Activated CD4-positive, alpha-beta memory T cell treated with anti-CD3 and anti-CD28 coated beads, Interleukin-2, amount 10 ng/mL, durations not matched to agents 7 days and 5 days (primary cell): ENCODE results near the gene YJEFN3. TPM values are rescaled to one million over a fixed set of nuclear protein-coding genes. Genes with fewer than 3 reads are reported as not detected.
A peak's percentile ranks its signal among the peaks of the same experiment; 100 is the strongest.

Experiments used
- CTCF ChIA-PET: fragments of 350-600 bp; sonication (Branson Sonifier 250); formaldehyde crosslinking; loops from one replicate; lab custom pipeline; 2021; ENCODE audit warnings: antibody characterized with exemption, inconsistent platforms; lab: Charles Lee
- POLR2A ChIA-PET: fragments of 350-600 bp; sonication (Branson Sonifier 250); formaldehyde crosslinking; loops from one replicate; lab custom pipeline; 2021; ENCODE audit warnings: antibody characterized with exemption; lab: Charles Lee
- DNase-seq: peaks from one replicate; pipeline ENCODE4 v3.0.0-alpha.2; 2020
- H3K27ac Mint-ChIP-seq: one replicate; pipeline ENCODE4 v1.8.0; 2021; ENCODE audit warnings: mild to moderate bottlenecking, mixed read lengths
- H3K27me3 Mint-ChIP-seq: one replicate; pipeline ENCODE4 v1.8.0; 2021; ENCODE audit warnings: mixed read lengths
- H3K36me3 Mint-ChIP-seq: one replicate; pipeline ENCODE4 v1.8.0; 2021; ENCODE audit warnings: low read depth, mixed read lengths
- H3K4me1 Mint-ChIP-seq: one replicate; pipeline ENCODE4 v1.8.0; 2021; ENCODE audit warnings: mixed read lengths
- H3K4me3 Mint-ChIP-seq: one replicate; pipeline ENCODE4 v1.8.0; 2021; ENCODE audit warnings: mild to moderate bottlenecking, mixed read lengths
- H3K9me3 Mint-ChIP-seq: one replicate; pipeline ENCODE4 v1.8.0; 2021; ENCODE audit warnings: mixed read lengths
- total RNA-seq, 2 experiments: library from RNA; stranded (reverse); gene quantifications; one replicate each; pipeline ENCODE4 v1.2.3, GENCODE V29; 2021

Gene YJEFN3
- total RNA-seq, 2 experiments from 2014 or later, result 8.2 to 8.7 TPM

- Mint-ChIP-seq H3K4me1 (no peaks in the 10 kb centered on the region), H3K36me3 (peaks cover 52% of the 10 kb centered on the region), H3K27me3 (no peaks in the 10 kb centered on the region), H3K27ac (no peak overlapping the region), H3K4me3 (no peak overlapping the region), H3K9me3 (no peaks in the 10 kb centered on the region)
- POLR2A ChIA-PET, result no interaction called here
- no peak for DNase-seq
- CTCF ChIA-PET, result no interaction called here
These were observed 26.4 kb upstream of the YJEFN3 start for GRCh38 chr19:19502281-19502680.

DNA sequence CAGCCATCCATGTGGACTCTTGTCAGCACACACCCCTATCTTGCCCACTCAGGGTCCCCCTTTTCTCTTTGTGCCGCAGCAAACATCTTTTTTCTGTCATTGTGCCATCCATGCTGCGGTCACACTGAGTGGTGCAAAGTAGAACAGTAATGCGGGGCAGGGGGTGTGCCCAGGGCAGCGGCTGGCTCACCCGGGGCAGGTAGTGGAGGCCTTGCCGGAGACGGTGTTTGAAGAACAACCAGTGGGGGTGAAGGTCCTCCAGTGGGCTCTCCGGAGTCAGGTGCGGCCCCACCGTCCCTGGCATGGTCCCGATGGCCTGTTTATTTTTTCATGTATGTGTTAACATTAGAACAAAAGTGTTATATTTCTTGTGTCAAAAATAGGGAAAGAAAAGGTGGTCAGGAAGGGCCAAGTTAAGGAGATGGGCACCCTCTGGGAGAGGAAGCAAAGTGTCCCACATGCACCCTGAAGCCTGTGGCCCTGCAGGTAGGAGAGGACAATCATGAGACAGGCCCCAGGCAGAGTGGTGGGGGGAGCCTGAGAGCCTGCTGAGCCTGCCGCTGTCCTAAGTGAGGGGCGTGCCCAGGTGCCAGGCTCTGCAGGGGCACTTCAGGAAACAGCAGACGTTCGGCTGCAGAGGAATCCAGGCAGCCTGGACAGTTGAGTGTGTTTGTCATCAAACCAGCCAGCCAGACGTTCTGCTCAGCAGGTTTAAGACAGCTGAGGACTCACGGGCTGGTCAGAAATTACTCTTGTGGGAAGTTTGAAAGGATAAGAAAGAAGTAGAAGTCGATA, 25.7 kb upstream of the YJEFN3 start:
- no peak overlapping the region for H3K27ac Mint-ChIP-seq
- no peak overlapping the region for H3K4me3 Mint-ChIP-seq
- POLR2A ChIA-PET, result interaction anchor here (1.3 kb wide), 1 partner anchor 13 kb away, joined by 4 read pairs; the partner anchor contains the start of genes NDUFA13 and TSSK6
- H3K9me3 Mint-ChIP-seq, result no peaks in the 10 kb centered on the region
- no peak for DNase-seq
- peaks cover 54% of the 10 kb centered on the region for H3K36me3 Mint-ChIP-seq
- H3K4me1 Mint-ChIP-seq, result no peaks in the 10 kb centered on the region
- no peaks in the 10 kb centered on the region for H3K27me3 Mint-ChIP-seq
- CTCF ChIA-PET, result no interaction called here

DNA sequence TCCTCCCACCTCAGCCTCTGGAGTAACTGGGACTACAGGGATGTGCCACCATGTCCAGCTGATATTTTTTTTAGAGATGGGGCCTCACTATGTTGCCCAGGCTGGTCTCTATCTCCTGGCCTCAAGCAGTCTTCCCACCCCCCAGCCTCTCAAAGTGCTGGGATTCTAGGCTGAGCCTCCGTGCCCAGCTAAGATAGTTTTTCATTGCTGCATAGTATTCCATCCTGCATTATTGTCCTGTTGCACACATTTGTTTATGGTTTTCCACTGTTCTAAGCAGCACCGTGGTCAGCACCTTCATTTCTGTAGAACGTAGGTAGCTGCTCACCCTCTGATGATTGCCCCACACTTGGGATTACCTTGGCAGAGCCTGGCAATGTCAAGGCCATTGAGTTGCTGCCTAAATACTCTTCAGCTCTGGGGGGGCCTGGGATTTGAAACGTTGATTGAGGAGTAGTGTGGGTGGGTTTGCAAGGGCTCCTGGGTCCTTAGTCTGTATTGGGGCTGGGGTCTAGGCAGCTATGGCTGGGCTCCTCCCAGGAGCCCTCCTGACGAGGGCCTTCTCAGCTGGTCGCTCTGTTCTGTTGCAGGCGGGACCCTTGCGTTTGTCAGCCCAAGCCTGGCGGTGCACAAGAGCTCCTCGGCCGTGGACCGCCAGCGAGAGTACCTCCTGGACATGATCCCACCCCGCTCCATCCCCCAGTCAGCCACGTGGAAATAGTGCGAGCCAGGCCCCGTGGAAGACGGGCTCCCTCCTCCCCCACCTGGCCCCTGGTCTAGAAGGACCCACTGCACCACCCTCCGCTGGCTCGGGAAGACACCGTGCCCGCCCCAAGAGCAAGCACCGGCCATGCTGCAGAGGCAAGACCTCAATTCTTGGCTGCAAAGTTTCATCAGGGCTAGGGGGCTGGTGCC, 23.7 kb upstream of the YJEFN3 start:
- CTCF ChIA-PET, result interaction anchor here (1.1 kb wide), 1 partner anchor 15 kb away, joined by 3 read pairs; no protein-coding TSS in a partner anchor
- Mint-ChIP-seq H3K27ac (no peak overlapping the region), H3K36me3 (peaks cover 50% of the 10 kb centered on the region), H3K4me3 (no peak overlapping the region), H3K9me3 (no peaks in the 10 kb centered on the region), H3K27me3 (no peaks in the 10 kb centered on the region), H3K4me1 (no peaks in the 10 kb centered on the region)
- DNase-seq, result no peak
- POLR2A ChIA-PET, result interaction anchor here (1.3 kb wide), 1 partner anchor 11 kb away, joined by 4 read pairs; the partner anchor contains the start of genes NDUFA13 and TSSK6

- DNase-seq, result no peak
- peaks cover 49% of the 10 kb centered on the region for H3K36me3 Mint-ChIP-seq
- no peaks in the 10 kb centered on the region for H3K9me3 Mint-ChIP-seq
- ChIA-PET CTCF (interaction anchor here (1.2 kb wide), 1 partner anchor 49 kb away, joined by 3 read pairs; no protein-coding TSS in a partner anchor), POLR2A (interaction anchor here (1.5 kb wide), 1 partner anchor 26 kb away, joined by 4 read pairs; no protein-coding TSS in a partner anchor)
- no peak overlapping the region for H3K27ac Mint-ChIP-seq
- no peaks in the 10 kb centered on the region for H3K4me1 Mint-ChIP-seq
- H3K27me3 Mint-ChIP-seq, result no peaks in the 10 kb centered on the region
- H3K4me3 Mint-ChIP-seq, result no peak overlapping the region
These were observed 22.9 kb upstream of the YJEFN3 start for GRCh38 chr19:19505669-19506326.

- CTCF ChIA-PET, result interaction anchor here (0.6 to 1.2 kb wide), 2 partner anchors 25 to 48 kb away, joined by 3 to 4 read pairs; no protein-coding TSS in a partner anchor
- Mint-ChIP-seq H3K36me3 (peaks cover 45% of the 10 kb centered on the region), H3K9me3 (no peaks in the 10 kb centered on the region), H3K4me3 (no peak overlapping the region), H3K27me3 (no peaks in the 10 kb centered on the region), H3K4me1 (no peaks in the 10 kb centered on the region), H3K27ac (no peak overlapping the region)
- POLR2A ChIA-PET, result interaction anchor here (0.9 to 2.7 kb wide), 3 partner anchors 10 to 31 kb away, joined by 3 to 11 read pairs (median 4); partner anchors contain the start of gene NDUFA13
- DNase-seq, result no peak
These were observed 22.1 kb upstream of the YJEFN3 start for GRCh38 chr19:19506592-19506991.

- POLR2A ChIA-PET, result interaction anchor here (0.9 to 2.7 kb wide), 3 partner anchors 9 to 31 kb away, joined by 3 to 11 read pairs (median 4); partner anchors contain the start of gene NDUFA13
- no peak for DNase-seq
- Mint-ChIP-seq H3K36me3 (peaks cover 39% of the 10 kb centered on the region), H3K4me1 (no peaks in the 10 kb centered on the region), H3K27me3 (no peaks in the 10 kb centered on the region), H3K9me3 (no peaks in the 10 kb centered on the region), H3K4me3 (no peak overlapping the region), H3K27ac (no peak overlapping the region)
- CTCF ChIA-PET, result interaction anchor here (1.2 kb wide), 1 partner anchor 48 kb away, joined by 3 read pairs; no protein-coding TSS in a partner anchor
These were observed 21.4 kb upstream of the YJEFN3 start for GRCh38 chr19:19507354-19507753.

- H3K4me3 Mint-ChIP-seq, result no peak overlapping the region
- no peak overlapping the region for H3K27ac Mint-ChIP-seq
- CTCF ChIA-PET, result interaction anchor here (0.5 kb wide), 1 partner anchor 309 kb away, joined by 3 read pairs; no protein-coding TSS in a partner anchor
- POLR2A ChIA-PET, result interaction anchor here (1.0 to 2.7 kb wide), 2 partner anchors 8 to 58 kb away, joined by 3 to 11 read pairs; partner anchors contain the start of gene NDUFA13
- H3K4me1 Mint-ChIP-seq, result no peaks in the 10 kb centered on the region
- no peaks in the 10 kb centered on the region for H3K9me3 Mint-ChIP-seq
- peaks cover 31% of the 10 kb centered on the region for H3K36me3 Mint-ChIP-seq
- no peak for DNase-seq
- no peaks in the 10 kb centered on the region for H3K27me3 Mint-ChIP-seq
These were observed 20.5 kb upstream of the YJEFN3 start for GRCh38 chr19:19508217-19508616.

GRCh38 chr19:19510432-19510831, 18.3 kb upstream of the YJEFN3 start:
- H3K9me3 Mint-ChIP-seq, result no peaks in the 10 kb centered on the region
- no peaks in the 10 kb centered on the region for H3K27me3 Mint-ChIP-seq
- no peak for DNase-seq
- H3K4me1 Mint-ChIP-seq, result peaks cover under 1% of the 10 kb centered on the region
- CTCF ChIA-PET, result interaction anchor here (1.1 to 1.2 kb wide), 2 partner anchors 20 to 21 kb away, joined by 3 to 5 read pairs; no protein-coding TSS in a partner anchor
- H3K27ac Mint-ChIP-seq, result peak overlapping the region; percentile 35
- POLR2A ChIA-PET, result interaction anchor here (1.0 kb wide), 1 partner anchor 21 kb away, joined by 3 read pairs; no protein-coding TSS in a partner anchor
- no peak overlapping the region for H3K4me3 Mint-ChIP-seq
- H3K36me3 Mint-ChIP-seq, result peaks cover 27% of the 10 kb centered on the region

GRCh38 chr19:19513682-19514081, 15.0 kb upstream of the YJEFN3 start:
- ChIA-PET POLR2A (no interaction called here), CTCF (interaction anchor here (0.6 kb wide), 1 partner anchor 1305 kb away, joined by 3 read pairs; no protein-coding TSS in a partner anchor)
- Mint-ChIP-seq H3K36me3 (peaks cover 14% of the 10 kb centered on the region), H3K4me3 (peak overlapping the region; percentile 13), H3K27me3 (no peaks in the 10 kb centered on the region), H3K27ac (no peak overlapping the region), H3K4me1 (peaks cover 18% of the 10 kb centered on the region), H3K9me3 (no peaks in the 10 kb centered on the region)
- no peak for DNase-seq

DNA sequence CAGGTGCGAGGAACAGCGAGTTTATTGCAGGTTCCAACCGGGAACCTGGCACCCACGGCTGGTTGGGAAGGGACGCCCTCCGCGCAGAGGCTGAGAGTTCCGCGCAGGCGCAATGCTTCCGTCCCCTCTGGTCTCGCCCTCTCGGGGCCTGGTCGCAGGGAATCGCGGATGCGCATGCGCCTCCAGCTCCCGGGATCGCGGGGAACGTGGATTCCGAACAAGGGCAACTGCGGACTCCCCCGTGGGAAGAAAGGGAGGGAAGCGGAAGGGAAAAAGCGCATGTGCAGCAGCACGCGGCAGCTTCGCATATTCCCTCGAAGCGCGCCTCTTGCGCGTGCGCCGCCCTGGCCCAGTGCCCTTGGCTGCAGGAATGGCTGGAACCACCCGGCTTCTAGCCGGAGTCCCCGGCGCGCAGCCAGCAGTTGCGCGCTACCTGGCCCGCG, 14.5 kb upstream of the YJEFN3 start:
- ChIA-PET POLR2A (interaction anchor here (1.3 kb wide), 1 partner anchor 91 kb away, joined by 3 read pairs; no protein-coding TSS in a partner anchor), CTCF (interaction anchor here (0.6 kb wide), 1 partner anchor 1306 kb away, joined by 3 read pairs; no protein-coding TSS in a partner anchor)
- H3K27me3 Mint-ChIP-seq, result no peaks in the 10 kb centered on the region
- no peaks in the 10 kb centered on the region for H3K9me3 Mint-ChIP-seq
- no peak for DNase-seq
- no peak overlapping the region for H3K27ac Mint-ChIP-seq
- no peak overlapping the region for H3K4me3 Mint-ChIP-seq
- peaks cover 21% of the 10 kb centered on the region for H3K4me1 Mint-ChIP-seq
- H3K36me3 Mint-ChIP-seq, result peaks cover 17% of the 10 kb centered on the region

- CTCF ChIA-PET, result interaction anchor here (0.7 to 2.3 kb wide), 4 partner anchors 17 to 147 kb away, joined by 3 to 11 read pairs (median 4); partner anchors contain the start of gene GATAD2A
These were observed 13.7 kb upstream of the YJEFN3 start, which contains the start of gene TSSK6 for GRCh38 chr19:19514881-19515641. Gene TSSK6, minus strand, starts transcription at chr19:19515548. Its CDS starts 121 bp downstream, at chr19:19515427.

More at GRCh38 chr19:19514881-19515641, 13.7 kb upstream of the YJEFN3 start, which contains the start of gene TSSK6:
- H3K9me3 Mint-ChIP-seq, result no peaks in the 10 kb centered on the region
- peaks cover 27% of the 10 kb centered on the region for H3K4me1 Mint-ChIP-seq
- POLR2A ChIA-PET, result interaction anchor here (0.7 to 3.0 kb wide), 27 partner anchors 8 to 909 kb away, joined by 3 to 29 read pairs (median 5); partner anchors contain the start of genes ATP13A1, YJEFN3, ZNF101 and ZNF253
- DNase-seq, result no peak
- H3K4me3 Mint-ChIP-seq, result peak within 1 kb of the TSS; percentile 93
- no peaks in the 10 kb centered on the region for H3K27me3 Mint-ChIP-seq
- H3K27ac Mint-ChIP-seq, result peak within 1 kb of the TSS; percentile 94
- peaks cover 23% of the 10 kb centered on the region for H3K36me3 Mint-ChIP-seq
